Skin of body (tissue), 2 donors: Measurements from ENCODE around the gene GTF2IRD1. TPM values are rescaled to one million over a fixed set of nuclear protein-coding genes. Genes with fewer than 3 reads are reported as not detected.
"Not testable (repeated sequence)": the region's sequence is repeated elsewhere in the genome, so short reads cannot be mapped to it uniquely, and the experiment has no call there.

Experiments
- DNase-seq: peaks from one replicate; lab custom pipeline; 2025; lab: John Stamatoyannopoulos, UW
- total RNA-seq: library from RNA; depleted of rRNA; stranded (reverse); fragments of >200 nt; gene quantifications from one replicate; pipeline ENCODE4 v1.2.3, GENCODE V29; 2014

GTF2IRD1 gene
- total RNA-seq, 1 donor from 2014 or later = 18.1 TPM

DNA sequence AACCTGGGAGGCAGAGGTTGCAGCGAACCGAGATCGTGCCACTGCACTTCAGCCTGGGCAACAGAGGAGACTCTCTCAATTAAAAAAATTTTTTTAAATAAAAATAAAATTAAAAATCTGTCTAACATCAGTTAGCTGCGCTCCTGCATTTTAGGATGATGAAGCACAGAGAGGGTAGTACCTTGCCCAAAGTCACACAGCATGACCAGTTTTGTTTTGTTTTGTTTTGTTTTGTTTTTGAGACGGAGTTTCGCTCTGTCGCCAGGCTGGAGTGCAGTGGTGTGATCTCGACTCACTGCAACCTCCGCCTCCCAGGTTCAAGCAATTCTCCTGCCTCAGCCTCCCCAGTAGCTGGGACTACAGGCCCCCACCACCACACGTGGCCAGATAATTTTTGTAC is 55.7 kb downstream of the GTF2IRD1 start:
- not testable (repeated sequence) for DNase-seq

DNA sequence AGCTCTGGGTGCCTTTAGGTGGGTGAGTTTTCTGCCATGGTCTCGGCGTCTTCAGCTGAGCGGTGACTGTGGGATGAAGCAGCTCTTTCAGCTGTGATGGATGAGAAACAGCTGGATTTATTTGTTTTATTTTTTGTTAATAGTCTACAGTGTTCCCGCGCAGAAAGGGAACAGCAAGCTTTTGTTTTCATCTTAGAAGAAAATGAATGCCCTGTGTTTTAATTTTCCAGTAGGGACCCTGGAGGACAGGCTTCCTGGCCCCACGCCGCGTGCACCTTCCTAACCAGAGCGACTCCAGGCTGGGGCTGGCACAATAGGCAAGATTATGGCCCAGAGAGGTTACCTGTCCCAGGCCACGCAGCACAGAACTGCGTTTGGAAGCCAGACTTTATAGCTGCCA is 57.6 kb downstream of the GTF2IRD1 start:
- no peak for DNase-seq

DNA sequence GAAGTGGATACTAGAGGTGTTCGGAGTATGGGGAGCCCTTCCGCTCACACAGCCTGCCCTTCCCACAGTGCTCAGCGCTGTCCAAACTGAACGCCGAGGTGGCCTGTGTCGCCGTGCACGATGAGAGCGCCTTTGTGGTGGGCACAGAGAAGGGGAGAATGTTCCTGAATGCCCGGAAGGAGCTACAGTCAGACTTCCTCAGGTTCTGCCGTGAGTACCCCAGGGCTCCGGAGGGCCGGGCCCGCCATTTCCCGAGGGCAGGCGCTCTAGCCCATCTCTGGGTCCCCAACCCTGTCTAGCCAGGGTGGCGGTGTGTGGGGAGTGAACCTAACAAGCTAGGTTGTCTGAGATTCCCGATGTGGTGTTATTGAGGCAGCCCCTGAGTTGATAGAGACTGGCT is 59.1 kb downstream of the GTF2IRD1 start:
- DNase-seq = no peak

DNA sequence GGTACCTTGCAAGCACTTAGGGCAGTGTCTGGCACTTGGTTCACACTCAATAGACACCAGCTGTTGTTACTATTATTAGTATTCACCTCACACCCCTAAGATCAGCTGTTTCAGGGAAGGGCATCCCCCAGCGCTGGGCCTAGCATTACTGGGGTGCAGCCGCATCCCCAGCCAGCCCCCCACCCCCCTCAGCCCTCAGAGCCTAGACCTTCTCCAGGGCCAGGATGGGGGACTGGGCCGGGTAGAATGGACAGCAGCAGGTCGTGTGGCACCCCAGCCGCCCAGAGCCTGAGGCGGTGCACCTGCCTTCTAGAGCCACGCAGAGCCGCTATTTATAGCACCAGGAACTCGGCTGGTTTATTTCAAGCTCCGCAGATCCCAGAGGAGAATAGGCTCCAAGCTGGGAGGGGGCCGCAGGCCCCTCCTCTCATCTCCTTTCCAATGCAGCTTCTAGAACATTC is 60.5 kb downstream of the GTF2IRD1 start:
- DNase-seq = no peak

DNA sequence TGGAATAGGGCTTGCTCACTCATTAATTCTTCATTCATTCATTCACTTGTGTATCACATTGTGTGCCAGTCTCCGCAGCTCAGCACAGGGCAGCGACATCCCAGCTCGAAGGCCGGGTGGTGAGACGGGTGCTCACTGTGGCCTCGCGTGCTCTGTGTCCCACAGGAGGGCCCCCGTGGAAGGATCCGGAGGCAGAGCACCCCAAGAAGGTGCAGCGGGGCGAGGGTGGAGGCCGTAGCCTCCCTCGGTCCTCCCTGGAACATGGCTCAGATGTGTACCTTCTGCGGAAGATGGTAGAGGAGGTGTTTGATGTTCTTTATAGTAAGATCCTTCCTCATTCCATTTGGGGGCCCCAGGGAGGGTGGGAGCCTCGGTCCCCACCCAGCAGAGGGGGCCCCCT is 61.6 kb downstream of the GTF2IRD1 start:
- no peak for DNase-seq

DNA sequence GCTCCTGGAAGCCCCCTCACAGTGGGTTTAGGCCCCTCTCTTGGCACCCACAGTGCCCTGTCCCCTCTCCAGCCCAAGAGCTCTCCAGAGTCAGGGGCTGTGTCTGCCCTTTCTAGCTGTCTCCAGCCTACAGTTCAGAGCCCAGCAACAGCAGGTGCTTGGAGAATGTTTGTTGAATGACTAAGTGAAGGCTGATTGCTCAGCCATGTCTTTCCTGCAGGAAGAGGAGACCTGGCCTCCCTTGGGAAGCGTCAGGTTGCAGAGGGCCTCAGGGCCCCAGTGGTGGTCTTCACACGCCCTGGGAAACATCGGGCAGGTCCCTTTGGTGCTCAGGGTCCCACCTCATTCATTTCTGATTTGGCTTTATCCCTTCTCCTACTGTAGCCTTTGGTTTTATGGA is 62.5 kb downstream of the GTF2IRD1 start:
- DNase-seq = no peak

DNA sequence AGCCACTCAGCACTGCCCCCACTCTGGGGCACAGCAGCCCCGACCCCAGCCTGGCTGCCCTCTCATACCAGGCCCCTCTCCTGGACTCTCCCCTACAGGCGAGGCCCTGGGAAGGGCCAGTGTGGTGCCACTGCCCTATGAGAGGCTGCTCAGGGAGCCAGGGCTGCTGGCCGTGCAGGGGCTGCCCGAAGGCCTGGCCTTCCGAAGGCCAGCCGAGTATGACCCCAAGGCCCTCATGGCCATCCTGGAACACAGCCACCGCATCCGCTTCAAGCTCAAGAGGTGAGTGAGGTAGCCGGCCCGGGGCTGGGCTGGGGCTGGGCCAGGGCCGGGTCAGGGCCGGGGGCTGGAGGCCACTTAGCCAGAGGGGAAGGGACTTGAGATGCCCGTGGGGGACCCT is 64.3 kb downstream of the GTF2IRD1 start:
- no peak for DNase-seq

DNA sequence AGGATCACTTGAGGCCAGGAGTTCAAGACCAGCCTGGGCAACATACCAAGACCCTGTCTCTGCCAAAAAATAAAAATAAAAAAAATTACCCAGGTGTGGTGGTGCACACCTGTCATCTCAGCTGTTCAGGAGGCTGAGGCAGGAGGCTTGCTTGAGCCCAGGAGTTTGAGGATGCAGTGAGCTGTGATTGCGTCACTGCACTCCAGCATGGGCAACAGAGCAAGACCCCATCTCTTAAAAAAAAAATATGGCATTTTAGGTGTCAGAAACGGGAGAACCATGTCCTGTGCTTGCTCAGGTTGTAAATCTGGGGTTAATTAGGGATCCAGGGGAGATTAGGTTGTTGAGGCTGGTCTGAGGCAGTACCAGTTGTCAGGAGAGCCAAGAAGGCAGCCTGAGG is 64.9 kb downstream of the GTF2IRD1 start:
- DNase-seq = no peak

DNA sequence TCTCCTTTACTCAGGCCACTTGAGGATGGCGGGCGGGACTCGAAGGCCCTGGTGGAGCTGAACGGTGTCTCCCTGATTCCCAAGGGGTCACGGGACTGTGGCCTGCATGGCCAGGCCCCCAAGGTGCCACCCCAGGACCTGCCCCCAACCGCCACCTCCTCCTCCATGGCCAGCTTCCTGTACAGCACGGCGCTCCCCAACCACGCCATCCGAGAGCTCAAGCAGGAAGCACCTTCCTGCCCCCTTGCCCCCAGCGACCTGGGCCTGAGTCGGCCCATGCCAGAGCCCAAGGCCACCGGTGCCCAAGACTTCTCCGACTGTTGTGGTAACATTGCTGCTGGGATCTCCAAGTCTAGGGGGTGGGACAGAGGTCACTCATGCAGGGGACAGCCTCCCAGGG is 65.7 kb downstream of the GTF2IRD1 start:
- no peak for DNase-seq

DNA sequence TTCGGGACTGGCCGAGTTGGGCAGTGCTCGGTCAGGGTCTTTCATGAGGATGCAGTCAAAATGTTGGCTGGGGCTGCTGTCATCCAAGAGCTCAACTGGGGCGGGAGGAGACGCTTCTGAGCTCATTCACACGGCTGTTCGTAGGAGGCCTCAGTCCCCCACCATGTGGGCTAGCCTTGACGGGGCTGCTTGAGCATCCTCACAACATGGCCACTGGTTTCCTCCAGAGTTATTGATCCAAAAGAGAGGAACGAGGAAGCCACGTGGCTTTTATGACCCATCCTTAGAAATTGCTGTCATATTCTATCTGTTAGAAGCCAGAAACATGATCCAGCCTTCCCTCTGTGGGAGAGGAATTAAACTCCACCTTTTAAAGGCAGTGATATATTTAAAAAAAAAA is 68.1 kb downstream of the GTF2IRD1 start:
- no peak for DNase-seq

DNA sequence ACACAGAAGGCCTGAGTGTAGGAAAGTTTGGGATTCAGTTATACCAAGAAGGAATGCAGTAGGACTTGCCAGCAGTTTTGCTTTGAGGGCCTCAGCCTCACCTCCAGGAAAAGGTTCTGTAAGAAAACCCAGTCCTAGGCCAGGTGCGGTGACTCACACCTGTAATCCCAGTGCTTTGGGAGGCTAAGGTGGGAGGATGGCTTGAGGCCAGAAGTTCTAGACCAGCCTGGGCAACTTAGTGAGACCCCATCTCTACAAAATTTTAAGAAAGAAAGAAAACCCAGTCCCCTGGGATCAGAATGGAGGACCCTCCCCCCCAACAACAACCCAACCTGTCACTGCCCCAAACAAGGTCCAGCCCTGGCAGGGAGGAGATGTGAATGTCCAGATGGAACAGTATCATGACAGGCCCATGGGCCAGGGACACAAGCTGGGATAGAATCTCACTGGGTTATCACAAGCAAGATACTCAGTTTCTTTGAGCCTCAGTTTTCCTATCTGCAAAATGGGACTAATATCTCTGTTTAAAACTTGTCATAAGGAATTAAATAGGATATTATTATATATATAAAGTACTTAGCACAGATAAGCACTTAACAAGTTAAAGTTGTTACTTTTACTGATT is 68.7 kb downstream of the GTF2IRD1 start:
- DNase-seq = no peak

DNA sequence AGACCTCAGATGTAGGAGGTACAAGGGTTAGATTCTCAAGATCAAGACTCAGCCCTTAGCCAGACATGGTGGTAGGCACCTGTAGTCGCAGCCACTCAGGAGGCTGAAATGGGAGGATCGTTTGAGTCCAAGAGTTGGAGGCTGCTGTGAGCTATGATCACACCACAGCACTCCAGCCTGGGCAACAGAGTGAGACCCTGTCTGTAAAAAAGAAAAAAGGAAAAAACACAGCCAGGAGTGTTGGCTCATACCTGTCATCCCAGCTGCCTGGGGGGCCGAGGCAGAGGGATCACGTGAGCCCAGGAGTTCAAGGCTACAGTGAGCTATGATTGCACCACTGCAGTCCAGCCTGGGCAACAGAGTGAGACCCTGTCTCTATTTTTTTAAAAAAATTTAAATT is 69.3 kb downstream of the GTF2IRD1 start:
- no peak for DNase-seq

DNA sequence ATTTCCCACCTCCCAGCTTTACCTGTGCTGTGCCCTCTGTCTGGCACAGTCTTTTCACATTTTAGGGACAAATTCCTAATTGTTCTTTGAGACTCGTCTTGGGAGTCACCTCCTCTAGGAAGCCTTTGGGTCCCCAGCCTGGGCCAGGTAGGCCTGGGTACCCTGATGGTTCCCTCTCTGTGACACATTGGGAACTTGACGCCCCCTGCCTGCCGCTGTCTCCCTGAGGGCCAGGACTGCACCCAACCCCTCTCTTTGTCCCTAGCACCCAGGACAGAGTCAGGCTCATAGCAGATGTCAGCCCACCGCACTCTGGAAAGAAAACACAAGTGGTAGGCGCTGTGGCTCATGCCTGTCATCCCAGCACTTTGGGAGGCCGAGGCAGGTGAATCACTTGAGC is 71.4 kb downstream of the GTF2IRD1 start:
- DNase-seq = no peak

DNA sequence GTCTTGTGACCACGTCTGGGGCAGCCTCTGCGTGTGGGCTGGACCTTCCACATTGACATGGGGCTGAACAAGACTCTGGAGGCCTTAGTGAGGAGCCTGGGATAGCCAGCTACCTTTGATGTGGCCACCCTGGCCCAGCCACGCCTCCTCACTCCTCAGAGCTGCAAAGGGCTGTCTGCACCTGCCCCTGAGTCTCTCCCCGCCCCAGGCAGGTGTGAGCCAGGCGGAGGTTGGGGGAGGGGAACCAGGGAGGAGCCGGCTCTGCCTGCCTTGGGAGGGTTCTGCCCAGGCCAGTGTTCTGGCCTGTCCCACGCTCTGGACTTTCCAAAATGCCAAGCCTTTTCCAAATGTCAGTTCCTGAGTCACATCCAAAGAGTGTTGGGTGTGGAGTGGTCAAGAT is 72.2 kb downstream of the GTF2IRD1 start:
- no peak for DNase-seq

DNA sequence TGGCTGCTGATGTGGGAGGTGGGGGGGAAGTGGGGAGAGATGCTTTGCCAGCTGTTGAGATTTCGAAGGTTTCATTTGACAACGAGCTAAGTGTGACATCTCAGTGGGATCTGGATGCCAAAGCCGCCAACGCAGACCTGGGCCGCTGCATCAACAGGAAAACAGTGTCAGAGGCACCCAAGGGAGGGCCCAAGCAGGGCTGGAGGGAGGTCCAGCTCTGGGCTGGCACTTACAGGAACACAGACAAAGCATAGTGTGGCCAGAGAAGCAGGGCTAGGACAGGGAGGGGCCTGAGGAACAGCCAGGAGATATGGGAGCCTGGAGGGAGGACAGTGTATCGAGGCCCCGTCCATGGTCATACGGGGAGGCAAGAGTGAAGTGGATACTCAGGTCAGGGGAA is 73.1 kb downstream of the GTF2IRD1 start:
- no peak for DNase-seq

DNA sequence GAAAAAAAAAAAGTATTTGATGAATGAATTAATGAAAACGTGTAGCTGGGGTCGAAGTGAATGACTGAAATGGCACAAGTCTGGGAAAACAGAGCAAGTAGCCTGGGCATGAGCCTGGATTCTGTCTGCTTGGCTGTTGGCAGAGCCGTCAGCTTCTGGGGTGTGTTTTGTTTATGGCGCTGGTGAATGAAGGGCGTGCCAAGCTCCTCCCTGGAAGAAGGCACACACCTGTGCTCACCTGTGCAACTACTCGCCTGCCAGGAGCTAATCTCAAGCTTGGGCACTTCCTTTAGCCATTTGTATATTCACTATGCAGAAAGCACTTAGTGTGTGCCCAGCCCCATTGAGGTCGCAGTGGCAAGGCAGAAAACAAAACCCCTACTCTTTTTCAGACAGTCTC is 74.1 kb downstream of the GTF2IRD1 start:
- no peak for DNase-seq

DNA sequence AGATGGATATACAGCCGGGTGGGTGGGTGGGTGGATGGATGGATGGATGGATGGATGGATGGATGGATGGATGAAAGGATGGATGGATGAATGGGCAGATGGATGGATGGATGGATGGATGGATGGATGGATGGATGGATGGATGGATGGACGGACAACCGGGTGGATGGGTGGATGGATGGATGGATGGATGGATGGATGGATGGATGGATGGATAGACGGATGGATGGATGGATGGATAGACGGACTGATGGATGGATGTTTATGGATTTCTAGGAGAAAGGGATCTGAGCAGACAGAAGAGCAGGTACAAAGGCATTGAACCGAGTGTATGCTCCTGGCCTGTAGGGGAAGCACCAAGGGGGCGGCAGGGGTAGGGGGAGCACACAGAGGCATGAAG is 75.1 kb downstream of the GTF2IRD1 start:
- DNase-seq = not testable (repeated sequence)

DNA sequence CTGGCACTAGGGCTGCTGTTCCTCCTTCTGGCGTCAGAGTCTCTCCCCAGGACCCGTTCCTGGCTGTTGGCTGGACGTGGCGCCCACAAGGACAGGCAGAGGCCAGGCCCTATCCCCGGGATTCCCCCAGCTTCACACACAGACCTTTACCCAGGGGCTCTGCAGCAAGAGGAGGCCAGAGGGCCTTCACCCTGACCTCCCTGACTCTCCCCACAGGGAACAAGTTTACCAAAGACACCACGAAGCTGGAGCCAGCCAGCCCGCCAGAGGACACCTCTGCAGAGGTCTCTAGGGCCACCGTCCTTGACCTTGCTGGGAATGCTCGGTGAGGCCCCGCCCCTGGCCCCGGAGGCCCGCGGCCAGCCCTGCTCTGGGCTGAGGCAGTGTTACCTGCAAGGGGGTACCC is 82.2 kb downstream of the GTF2IRD1 start:
- no peak for DNase-seq

DNA sequence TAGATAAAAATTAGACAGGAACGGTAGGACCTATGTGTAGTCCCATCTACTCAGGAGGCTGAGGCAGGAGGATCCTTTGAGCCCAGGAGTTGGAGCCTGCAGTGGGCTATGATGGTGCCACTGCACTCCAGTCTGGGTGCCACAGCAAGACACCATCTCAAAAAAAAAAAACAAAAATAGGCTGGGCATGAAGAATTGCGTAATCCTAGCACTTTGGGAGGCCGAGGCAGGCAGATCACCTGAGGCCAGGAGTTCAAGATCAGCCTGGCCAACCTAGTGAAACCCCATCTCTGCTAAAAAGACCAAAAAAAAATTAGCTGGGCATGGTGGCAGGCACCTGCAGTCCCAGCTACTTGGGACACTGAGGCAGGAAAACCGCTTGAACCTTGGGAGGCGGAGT is 88.2 kb downstream of the GTF2IRD1 start:
- not testable (repeated sequence) for DNase-seq

DNA sequence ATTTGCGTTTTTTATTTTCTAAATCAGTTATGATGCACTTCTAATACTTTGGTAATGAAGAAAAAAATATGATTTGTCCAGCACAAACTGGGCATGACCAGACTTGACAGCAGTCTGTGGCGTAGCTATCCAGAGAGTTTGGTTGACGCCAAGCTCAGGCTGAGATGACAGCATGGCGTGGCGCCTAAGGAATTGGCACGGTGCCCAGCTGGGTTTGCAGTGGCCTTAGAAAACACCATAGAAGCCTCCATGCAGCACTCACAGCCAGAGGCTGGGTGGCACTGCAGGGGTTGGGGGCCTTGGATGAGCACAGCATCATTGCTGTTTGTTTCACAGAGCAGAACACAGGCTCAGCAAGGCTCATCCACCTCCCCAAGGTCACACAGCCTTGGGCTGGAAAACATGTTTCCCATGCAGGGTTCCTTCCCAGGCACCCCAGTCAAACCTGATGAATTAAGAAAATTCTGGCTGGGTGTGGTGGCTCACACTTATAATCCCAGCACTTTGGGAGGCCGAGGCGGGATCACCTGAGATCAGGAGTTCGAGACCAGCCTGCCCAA is 88.9 kb downstream of the GTF2IRD1 start:
- DNase-seq = no peak

DNA sequence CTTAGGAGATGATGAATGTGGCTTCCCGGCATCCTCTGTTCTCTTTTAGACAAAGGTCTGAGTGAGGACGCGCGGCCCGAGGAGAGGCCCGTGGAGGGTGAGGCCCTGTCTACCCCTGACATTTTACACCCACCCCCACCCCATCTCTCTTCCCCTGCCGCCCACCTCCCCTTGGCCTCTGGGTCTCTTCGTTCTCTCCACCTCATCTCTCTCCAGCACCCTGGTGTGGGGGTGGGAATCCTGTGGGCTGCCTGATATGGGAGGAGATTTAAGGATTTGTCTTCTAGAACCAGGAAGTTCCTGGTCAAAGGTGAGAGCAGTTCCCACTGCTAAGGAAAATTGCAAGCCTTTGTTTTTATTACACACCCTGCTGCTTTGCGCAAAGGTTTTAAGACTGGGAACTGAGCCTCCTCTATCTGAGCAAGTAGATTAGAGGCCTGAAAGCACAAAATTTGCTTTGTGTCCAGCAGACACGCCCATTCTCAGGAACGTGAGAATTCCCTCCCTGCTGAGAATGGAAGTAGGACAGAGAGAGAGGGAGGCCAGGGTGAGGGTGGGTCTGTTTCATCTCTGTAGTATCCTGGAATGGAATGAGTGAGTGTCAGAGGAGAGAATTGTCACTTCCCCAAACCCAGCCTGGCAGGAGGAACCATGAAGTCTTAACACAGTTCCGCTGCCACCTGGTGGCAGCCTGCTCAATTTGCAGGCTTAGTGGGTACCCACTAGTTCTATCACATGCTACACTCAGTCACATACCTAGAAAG is 91.2 kb downstream of the GTF2IRD1 start:
- DNase-seq = no peak

DNA sequence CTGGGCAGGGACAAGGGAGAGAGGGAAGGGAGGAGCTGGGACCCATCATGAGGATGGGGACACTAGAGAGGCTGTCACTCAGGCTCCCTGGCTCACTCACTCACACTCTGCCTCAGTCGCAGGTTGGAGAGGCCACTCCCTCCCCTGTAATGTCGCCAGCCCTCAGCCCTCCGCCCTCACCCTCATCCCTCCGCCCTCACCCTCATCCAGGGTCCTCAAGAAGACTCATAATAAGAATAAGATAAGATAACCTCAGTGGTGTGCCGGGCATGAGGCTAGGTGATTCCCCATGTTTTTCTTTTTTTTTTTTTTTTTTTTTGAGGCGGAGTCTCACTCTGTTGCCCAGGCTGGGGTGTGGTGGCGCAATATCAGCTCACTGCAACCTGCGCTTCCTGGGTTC is 92.2 kb downstream of the GTF2IRD1 start:
- no peak for DNase-seq

DNA sequence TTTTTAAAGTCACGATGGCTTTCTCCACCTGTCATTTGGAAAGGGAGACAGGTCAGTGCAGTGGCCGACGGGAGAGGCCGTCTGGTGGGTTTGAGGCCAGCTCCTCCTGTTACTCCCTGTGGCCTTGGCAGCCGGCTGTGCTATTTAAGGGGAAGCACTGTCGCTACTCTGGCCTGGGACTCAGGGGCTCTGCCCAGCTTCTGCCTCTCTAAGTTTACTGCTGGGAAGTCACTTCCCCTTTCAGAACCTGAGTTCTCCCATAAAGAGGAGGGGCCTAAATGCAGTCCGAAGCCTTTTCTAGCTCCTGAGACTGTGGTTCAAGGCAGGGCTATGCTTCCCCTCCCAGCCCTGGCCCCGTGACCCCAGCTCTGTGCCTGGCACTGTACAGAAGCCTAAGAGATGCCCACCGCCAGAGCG is 99.9 kb downstream of the GTF2IRD1 start:
- not testable (repeated sequence) for DNase-seq
